CD4-positive, alpha-beta T cell treated with Interleukin-6 at 100 ng/mL for 8 hours (primary cell): ENCODE data around the gene ZSCAN25.
A peak's percentile ranks its signal among the peaks of the same experiment; 100 is the strongest.
"Not testable (repeated sequence)": the region's sequence is repeated elsewhere in the genome, so short reads cannot be mapped to it uniquely, and the experiment has no call there.

Experiments
- DNase-seq: peaks from one replicate; pipeline ENCODE4 v3.0.0-alpha.2; 2020; ENCODE audit warnings: mixed read lengths, low spot score

The ZSCAN25 gene

DNA sequence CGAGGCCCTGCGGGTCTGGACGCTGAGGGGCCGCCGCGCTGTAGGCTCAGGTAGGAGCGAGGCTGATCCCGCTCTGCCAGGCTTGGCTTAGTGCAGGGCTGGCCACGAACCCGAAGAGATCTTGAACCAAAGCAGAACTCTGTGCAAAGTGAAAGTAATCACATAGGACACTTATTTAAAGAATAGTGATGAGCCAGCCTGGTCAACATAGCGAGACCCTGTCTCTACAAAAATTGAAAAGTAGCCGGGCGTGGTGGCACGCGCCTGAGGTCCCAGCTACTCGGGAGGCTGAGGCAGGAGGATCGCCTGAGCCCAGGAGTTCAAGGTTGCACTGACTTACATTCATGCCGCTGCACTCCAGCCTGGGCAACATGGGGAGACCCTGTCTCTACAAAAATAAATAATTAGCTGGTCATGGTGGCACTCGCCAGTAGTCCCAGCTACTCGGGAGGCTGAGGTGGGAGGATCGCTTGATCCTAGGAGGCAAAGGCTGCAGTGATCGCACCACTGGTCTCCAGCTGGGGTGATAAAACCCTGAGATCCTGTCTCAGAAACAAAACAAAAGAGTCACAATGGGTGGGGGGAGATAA lies 541 bp downstream of the ZSCAN25 start:
- no peak for DNase-seq

- no peak for DNase-seq
Measured at GRCh38 chr7:99618726-99619125, 2.0 kb downstream of the ZSCAN25 start.

- no peak for DNase-seq
Measured at GRCh38 chr7:99619571-99620130, 2.9 kb downstream of the ZSCAN25 start.

GRCh38 chr7:99621271-99621670 lies 4.5 kb downstream of the ZSCAN25 start:
- no peak for DNase-seq

DNA sequence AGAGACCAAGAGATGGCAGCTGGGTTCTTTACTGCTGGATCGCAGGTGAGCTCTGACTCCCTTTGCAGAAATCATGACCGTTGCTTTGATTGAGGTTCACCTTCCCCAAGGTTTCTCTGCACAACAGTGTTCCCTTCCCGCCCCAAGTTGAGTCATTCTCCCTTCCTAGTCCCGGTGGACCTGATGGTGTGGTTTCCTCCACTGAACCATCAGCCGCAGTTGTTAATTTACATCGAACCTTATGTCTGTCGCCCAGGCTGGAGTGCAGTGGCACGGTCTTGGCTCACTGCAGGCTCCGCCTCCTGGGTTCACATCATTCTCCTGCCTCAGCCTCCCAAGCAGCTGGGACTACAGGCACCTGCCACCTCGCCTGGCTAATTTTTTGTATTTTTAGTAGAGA lies 5.8 kb downstream of the ZSCAN25 start:
- no peak for DNase-seq

DNA sequence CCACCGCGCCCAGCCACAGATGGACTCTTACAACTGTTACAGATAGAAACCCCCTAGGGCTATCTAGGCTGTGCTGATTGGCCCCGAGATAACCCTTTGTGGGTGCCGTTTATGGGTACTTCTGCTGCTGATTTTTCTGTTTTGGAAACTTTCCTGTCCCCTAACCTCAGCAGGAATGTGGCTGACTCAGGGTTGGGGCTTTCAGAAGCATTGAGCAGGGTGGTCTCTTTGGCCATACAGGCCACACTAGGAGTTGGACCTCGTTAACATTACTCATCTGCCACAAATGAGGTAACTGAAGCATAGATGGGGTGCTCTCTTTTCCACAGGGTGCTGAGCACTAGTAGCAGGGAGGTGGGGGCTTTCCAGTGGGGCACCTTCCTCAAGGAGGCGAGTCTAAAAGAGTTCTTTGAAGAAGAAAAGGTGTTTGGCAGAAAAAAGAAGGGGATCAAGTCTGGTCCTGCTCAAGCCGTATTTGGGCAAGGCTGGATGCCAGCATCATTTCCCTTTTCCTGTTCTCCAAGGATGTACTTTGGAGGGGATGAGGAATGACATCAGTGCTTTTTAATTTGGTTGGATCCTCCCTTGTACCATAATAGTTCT lies 6.4 kb downstream of the ZSCAN25 start:
- DNase-seq = no peak

DNA sequence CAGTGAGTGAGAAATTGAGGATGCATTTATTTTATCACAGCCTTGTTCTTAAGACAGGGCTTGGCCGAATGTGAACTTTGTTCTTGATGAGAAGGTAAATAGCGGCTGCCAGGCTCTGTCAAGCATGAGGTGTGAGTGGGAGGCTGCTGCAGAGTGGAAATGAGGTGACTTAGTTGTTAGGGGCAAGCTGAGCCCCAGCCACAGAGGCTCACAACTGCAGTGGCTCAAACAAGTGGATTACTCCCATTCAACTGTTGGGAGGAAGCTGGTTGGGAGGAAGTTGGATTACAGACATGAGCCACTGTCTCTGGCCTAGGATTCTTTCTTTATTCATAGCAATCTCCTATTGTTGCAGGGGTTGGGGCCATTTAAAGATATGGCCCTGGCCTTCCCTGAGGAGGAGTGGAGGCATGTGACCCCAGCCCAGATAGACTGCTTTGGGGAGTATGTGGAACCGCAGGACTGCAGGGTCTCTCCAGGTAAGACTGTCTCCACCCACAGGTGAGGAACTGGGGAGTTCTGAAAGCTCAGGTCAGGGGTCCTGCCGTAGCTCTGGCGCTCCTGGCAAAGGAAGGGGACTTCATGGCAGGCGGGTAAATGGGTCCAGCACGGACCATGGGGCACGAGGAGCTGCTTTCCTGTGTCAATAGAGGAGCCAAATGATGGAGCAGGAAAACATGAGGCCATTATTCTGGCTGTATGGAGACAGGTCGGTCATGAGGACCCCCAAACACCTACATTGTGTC lies 7.1 kb downstream of the ZSCAN25 start:
- DNase-seq = no peak

GRCh38 chr7:99624484-99624883 lies 7.7 kb downstream of the ZSCAN25 start:
- peak; percentile 72 for DNase-seq

GRCh38 chr7:99625321-99625720 lies 8.6 kb downstream of the ZSCAN25 start:
- no peak for DNase-seq

DNA sequence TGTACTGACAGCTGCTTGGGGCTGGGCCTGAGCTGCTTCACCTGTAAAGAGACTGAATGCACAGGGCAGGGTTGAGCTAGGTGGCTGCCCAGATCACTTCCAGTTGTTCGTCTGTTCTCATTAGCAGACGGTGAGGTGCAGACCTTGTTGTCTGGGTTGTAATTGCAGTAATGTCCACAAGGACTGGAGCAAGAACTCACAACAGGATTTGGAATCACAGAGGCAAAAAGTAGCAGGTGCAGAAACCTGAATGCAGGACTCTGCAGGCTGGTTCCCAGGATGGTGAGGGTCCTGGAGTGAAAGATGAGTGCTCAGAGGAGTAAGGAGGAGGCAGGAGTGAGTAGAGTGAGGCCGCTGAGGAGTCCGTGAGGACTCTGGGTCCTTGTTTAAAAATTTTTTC lies 9.2 kb downstream of the ZSCAN25 start:
- no peak for DNase-seq

- no peak for DNase-seq
Measured at GRCh38 chr7:99626661-99627060, 9.9 kb downstream of the ZSCAN25 start.

DNA sequence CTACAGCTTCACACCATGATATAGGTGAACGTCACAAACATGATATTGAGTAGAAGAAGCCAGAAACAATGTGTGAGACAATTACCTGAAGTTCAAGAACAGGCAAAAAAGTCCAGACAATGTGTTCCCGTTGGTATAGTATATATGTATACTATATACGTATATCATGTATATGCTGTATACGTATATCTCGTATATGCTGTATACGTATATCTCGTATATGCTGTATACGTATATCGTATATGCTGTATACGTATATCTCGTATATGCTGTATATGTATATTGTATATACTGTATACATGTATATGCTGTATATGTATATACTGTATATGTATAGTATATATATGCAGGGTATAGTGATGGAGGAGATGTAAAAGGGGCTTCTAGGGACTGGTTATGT lies 10.8 kb downstream of the ZSCAN25 start:
- no peak for DNase-seq

GRCh38 chr7:99628471-99629465 lies 12.0 kb downstream of the ZSCAN25 start:
- no peak for DNase-seq

- no peak for DNase-seq
Measured at GRCh38 chr7:99629643-99630042, 12.9 kb downstream of the ZSCAN25 start.

GRCh38 chr7:99631295-99632109 lies 14.8 kb downstream of the ZSCAN25 start:
- DNase-seq = no peak

DNA sequence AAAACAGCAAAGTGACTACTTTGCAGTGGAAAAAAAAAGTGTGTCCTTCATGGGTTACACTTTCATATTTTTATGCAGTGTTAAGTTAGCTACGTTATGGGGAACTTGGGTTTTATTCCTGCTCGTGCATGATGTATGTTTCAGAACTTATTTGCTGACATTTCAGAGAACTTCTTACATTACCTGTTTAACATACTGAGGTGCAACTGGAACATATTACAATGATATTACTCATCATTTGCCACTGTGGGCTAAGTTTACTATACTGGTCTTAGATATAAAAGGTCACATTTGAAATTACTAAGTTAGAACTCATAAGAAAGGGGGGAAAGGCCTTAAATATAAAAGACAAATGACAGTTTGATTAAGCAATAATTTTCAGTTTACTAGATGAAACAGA lies 20.7 kb downstream of the ZSCAN25 start:
- not testable (repeated sequence) for DNase-seq

GRCh38 chr7:99638731-99639130 lies 22.0 kb downstream of the ZSCAN25 start:
- no peak for DNase-seq

GRCh38 chr7:99639267-99639666 lies 22.5 kb downstream of the ZSCAN25 start:
- DNase-seq = no peak

DNA sequence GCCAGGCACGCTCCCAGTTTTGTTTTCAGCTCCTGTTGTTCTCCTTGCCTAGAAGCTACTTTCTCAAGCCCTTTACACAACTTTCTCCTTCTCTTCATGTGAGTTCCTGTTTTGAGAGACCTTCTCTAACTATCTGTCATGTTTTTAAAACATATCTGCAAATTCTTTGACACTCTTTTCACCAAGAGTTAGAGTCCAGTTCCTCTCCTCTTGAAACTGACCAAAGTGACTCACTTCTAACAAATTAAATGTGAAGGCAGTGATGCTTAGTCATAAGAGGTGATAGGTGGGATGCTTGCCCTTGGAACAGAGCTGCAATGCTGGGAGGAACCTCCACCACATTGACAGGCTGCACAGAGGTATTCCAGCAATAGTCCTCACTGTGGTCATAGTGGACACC lies 25.3 kb downstream of the ZSCAN25 start:
- DNase-seq = no peak

- no peak for DNase-seq
Measured at GRCh38 chr7:99643464-99643863, 26.7 kb downstream of the ZSCAN25 start.

DNA sequence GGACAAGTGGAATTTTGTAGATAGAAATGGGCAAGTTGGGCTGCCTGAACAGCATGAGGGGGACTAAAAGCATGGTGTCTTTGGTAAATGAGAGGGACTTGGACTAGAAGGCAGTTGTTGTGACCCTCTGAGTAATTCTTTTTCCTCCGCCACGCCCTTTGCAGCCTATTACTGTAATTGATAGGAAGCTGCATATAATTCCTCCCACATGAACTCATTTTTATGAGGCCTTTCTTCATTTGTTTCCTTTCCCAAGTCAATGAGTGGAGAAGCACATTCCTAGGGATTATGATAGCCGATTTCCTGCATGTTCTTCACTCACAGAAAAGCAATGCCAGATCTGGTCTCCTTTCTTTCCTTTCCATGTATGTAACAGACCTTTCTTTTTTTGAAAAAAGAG lies 27.7 kb downstream of the ZSCAN25 start:
- DNase-seq = no peak
